GM12878 (cell line): ENCODE measurements around the gene KPNA1. TPM values are rescaled to one million over a fixed set of nuclear protein-coding genes. Genes with fewer than 3 reads are reported as not detected.

Experiments used
- BHLHE40 ChIP-seq, 2 experiments: fragments of 450-650 bp in 1 of 2; IDR thresholded peaks; 2 replicates each; pipeline ENCODE4 v1.6.1; 2011 to 2017; ENCODE audit warnings: low read depth in 2 of 2, borderline replicate concordance in 1 of 2, improper control_type of control experiment in 1 of 2, low read length in 1 of 2, mild to moderate bottlenecking in 1 of 2
- SIX5 ChIP-seq: IDR thresholded peaks from 2 replicates; pipeline ENCODE4 v1.6.1; 2011; ENCODE audit warnings: mild to moderate bottlenecking, low read depth, low read length, moderate library complexity; ENCODE audit not compliant: severe bottlenecking
- SMAD5 ChIP-seq: IDR thresholded peaks from 2 replicates; pipeline ENCODE4 v1.6.1; 2016; ENCODE audit warnings: antibody characterized with exemption, low read depth
- YY1 ChIP-seq: IDR thresholded peaks from 2 replicates; pipeline ENCODE4 v1.6.1; 2011; ENCODE audit warnings: low read depth, mild to moderate bottlenecking, low read length
- ZNF687 ChIP-seq: fragments of 450-650 bp; IDR thresholded peaks from 2 replicates; pipeline ENCODE4 v1.6.1; 2017; ENCODE audit warnings: mild to moderate bottlenecking, moderate library complexity
- polyA plus RNA-seq, 11 experiments: library from polyadenylated mRNA; depleted of rRNA in 4 of 11; unstranded in 6 of 11; stranded (reverse) in 5 of 11; fragments of >200 nt; fragmentation: Nextera tagmentation in 4 of 11; fragmentation: Illumina TruSeq in 1 of 11; extraction: Ambion mirVana in 4 of 11; extraction: Trizol in 1 of 11; gene quantifications; 1 replicate in 1 of 11; 2 replicates in 10 of 11; pipeline versions ENCODE4 v1.2.1 to v1.2.3, GENCODE V29; 2011 to 2016; ENCODE audit warnings: inconsistent platforms in 2 of 11, missing spikeins in 2 of 11, low read depth in 1 of 11
- total RNA-seq, 4 experiments: library from RNA; depleted of rRNA in 3 of 4; stranded (reverse); fragments of >200 nt in 3 of 4; fragmentation: Illumina TruSeq in 1 of 4; extraction: Trizol in 1 of 4; gene quantifications; 2 replicates each; pipeline versions ENCODE4 v1.2.1 to v1.2.3, GENCODE V29; 2013 to 2021

Gene KPNA1
- total and polyA plus RNA-seq, 10 of the 15 experiments (the other 5 are each of a cell fraction or from before 2014, with no cell fraction given), result 8.5 to 52.7 (median 41.0) TPM

GRCh38 chr3:122514123-122515019, at the start of gene KPNA1 (continued):
- TF ChIP-seq BHLHE40 (IDR thresholded peaks at IDR 0.05; ENCODE audit: borderline replicate concordance in 1 of 2, low read depth in 2 of 2, low read length in 1 of 2) (peak; percentile 6 to 65; a peak in 2 of 4 replicates), SIX5 (peak; percentile 85), ZNF687 (peak; percentile 93), SMAD5 (peak; percentile 76), YY1 (peak; percentile 85)
